ENCODE data around the gene PRPF38A.
A peak's percentile ranks its signal among the peaks of the same experiment; 100 is the strongest.
"Not testable (repeated sequence)": the region's sequence is repeated elsewhere in the genome, so short reads cannot be mapped to it uniquely, and the experiment has no call there.

Gene PRPF38A

GRCh38 chr1:52364235-52364839, 40.1 kb upstream of the PRPF38A start:
- no peak for TF ChIP-seq Cebpa-rat (IDR thresholded peaks at IDR 0.05)
- no peak overlapping the region for H3K27ac ChIP-seq

GRCh38 chr1:52365071-52365745, 39.2 kb upstream of the PRPF38A start:
- peaks cover 4% of the 10 kb centered on the region; the same call in 1 of the 2 replicates for H3K27me3 ChIP-seq
- H3K4me1 ChIP-seq: peaks cover 30% of the 10 kb centered on the region
- H3K4me2 ChIP-seq: peak overlapping the region; percentile 93
- TF ChIP-seq Cebpa-rat (IDR thresholded peaks at IDR 0.05): no peak
- H4K20me1 ChIP-seq: peaks cover 15% of the 10 kb centered on the region; the same call in 1 of the 2 replicates
- H3K9me3 ChIP-seq: no peaks in the 10 kb centered on the region
- H3K9ac ChIP-seq: peak overlapping the region; percentile 90
- H3K4me3 ChIP-seq: peak overlapping the region; percentile 91
- H3K36me3 ChIP-seq: peaks cover 43% of the 10 kb centered on the region
- H3K27ac ChIP-seq: peak overlapping the region; percentile 89

More at GRCh38 chr1:52364235-52364839, 40.1 kb upstream of the PRPF38A start:
- H3K4me3 ChIP-seq: peak overlapping the region; percentile 91; the same call in 1 of the 2 replicates
- H3K4me2 ChIP-seq: peak overlapping the region; percentile 93
- peaks cover 52% of the 10 kb centered on the region for H3K36me3 ChIP-seq
- H3K27me3 ChIP-seq: peaks cover 4% of the 10 kb centered on the region; the same call in 1 of the 2 replicates
- H3K4me1 ChIP-seq: peaks cover 30% of the 10 kb centered on the region
- H3K9ac ChIP-seq: no peak overlapping the region
- H3K9me3 ChIP-seq: no peaks in the 10 kb centered on the region
- peaks cover 15% of the 10 kb centered on the region; the same call in 1 of the 2 replicates for H4K20me1 ChIP-seq

- Histone ChIP-seq H3K9me3 (no peaks in the 10 kb centered on the region), H3K9ac (peak within 1 kb of the TSS; percentile 90), H3K27ac (peak within 1 kb of the TSS; percentile 89), H3K27me3 (peaks cover 4% of the 10 kb centered on the region; the same call in 1 of the 2 replicates), H3K4me3 (peak within 1 kb of the TSS; percentile 91), H3K36me3 (peaks cover 36% of the 10 kb centered on the region), H4K20me1 (peaks cover 15% of the 10 kb centered on the region; the same call in 1 of the 2 replicates), H3K4me1 (peaks cover 30% of the 10 kb centered on the region), H3K4me2 (peak within 1 kb of the TSS; percentile 93)
- no peak for TF ChIP-seq Cebpa-rat (IDR thresholded peaks at IDR 0.05)
These were observed 38.5 kb upstream of the PRPF38A start, which contains the start of gene CC2D1B for GRCh38 chr1:52365746-52366516. Gene CC2D1B, minus strand, starts transcription at chr1:52366205. Its CDS starts 1,585 bp downstream, at chr1:52364620.

GRCh38 chr1:52366517-52366827, 37.9 kb upstream of the PRPF38A start:
- Histone ChIP-seq H3K36me3 (peaks cover 35% of the 10 kb centered on the region), H3K27me3 (peaks cover 4% of the 10 kb centered on the region; the same call in 1 of the 2 replicates), H3K4me3 (peak overlapping the region; percentile 91), H3K4me2 (peak overlapping the region; percentile 21), H4K20me1 (peaks cover 15% of the 10 kb centered on the region; the same call in 1 of the 2 replicates), H3K9ac (no peak overlapping the region), H3K9me3 (no peaks in the 10 kb centered on the region), H3K27ac (peak overlapping the region; percentile 89; the same call in 1 of the 2 replicates), H3K4me1 (peaks cover 30% of the 10 kb centered on the region)
- no peak for TF ChIP-seq Cebpa-rat (IDR thresholded peaks at IDR 0.05)

- peaks cover 4% of the 10 kb centered on the region; the same call in 1 of the 2 replicates for H3K27me3 ChIP-seq
- no peak for TF ChIP-seq Cebpa-rat (IDR thresholded peaks at IDR 0.05)
- H3K4me2 ChIP-seq: no peak overlapping the region; the same call in 1 of the 2 replicates
- peaks cover 12% of the 10 kb centered on the region; the same call in 1 of the 2 replicates for H4K20me1 ChIP-seq
- H3K9me3 ChIP-seq: no peaks in the 10 kb centered on the region
- H3K27ac ChIP-seq: no peak overlapping the region
- no peak overlapping the region for H3K9ac ChIP-seq
- peaks cover 34% of the 10 kb centered on the region for H3K36me3 ChIP-seq
- H3K4me1 ChIP-seq: peaks cover 30% of the 10 kb centered on the region
- no peak overlapping the region for H3K4me3 ChIP-seq
These were observed 37.1 kb upstream of the PRPF38A start for GRCh38 chr1:52367272-52367671.

GRCh38 chr1:52368383-52369172, 35.8 kb upstream of the PRPF38A start:
- Histone ChIP-seq H3K9me3 (no peaks in the 10 kb centered on the region), H3K36me3 (peaks cover 34% of the 10 kb centered on the region), H4K20me1 (peaks cover 8% of the 10 kb centered on the region; the same call in 1 of the 2 replicates), H3K4me2 (peak overlapping the region; percentile 93), H3K27me3 (peaks cover 4% of the 10 kb centered on the region; the same call in 1 of the 2 replicates), H3K9ac (peak overlapping the region; percentile 67), H3K27ac (no peak overlapping the region), H3K4me3 (peak overlapping the region; percentile 65), H3K4me1 (peaks cover 30% of the 10 kb centered on the region)
- no peak for TF ChIP-seq Cebpa-rat (IDR thresholded peaks at IDR 0.05)

- peaks cover 21% of the 10 kb centered on the region for H3K4me1 ChIP-seq
- not testable (repeated sequence) for H3K27me3 ChIP-seq, H3K9ac ChIP-seq, H3K4me3 ChIP-seq, H3K9me3 ChIP-seq, H3K27ac ChIP-seq, H4K20me1 ChIP-seq, H3K4me2 ChIP-seq
- peaks cover 37% of the 10 kb centered on the region for H3K36me3 ChIP-seq
These were observed 34.6 kb upstream of the PRPF38A start for GRCh38 chr1:52369851-52370250.

GRCh38 chr1:52385376-52385775, 19.0 kb upstream of the PRPF38A start:
- H3K27ac ChIP-seq: no peak overlapping the region
- no peaks in the 10 kb centered on the region; the same call in 1 of the 2 replicates for H4K20me1 ChIP-seq
- H3K4me2 ChIP-seq: no peak overlapping the region
- H3K9me3 ChIP-seq: no peaks in the 10 kb centered on the region
- no peaks in the 10 kb centered on the region for H3K27me3 ChIP-seq
- no peak for TF ChIP-seq Cebpa-rat (IDR thresholded peaks at IDR 0.05)
- H3K9ac ChIP-seq: 0 out of 2 replicates have a peak overlapping the region, but pooled peaks have one; percentile 33
- no peak overlapping the region for H3K4me3 ChIP-seq
- no peaks in the 10 kb centered on the region for H3K4me1 ChIP-seq
- peaks cover 100% of the 10 kb centered on the region for H3K36me3 ChIP-seq

GRCh38 chr1:52386458-52386857, 17.9 kb upstream of the PRPF38A start:
- Histone ChIP-seq H3K9me3 (no peaks in the 10 kb centered on the region), H3K4me1 (no peaks in the 10 kb centered on the region), H3K4me2 (no peak overlapping the region), H3K9ac (0 out of 2 replicates have a peak overlapping the region, but pooled peaks have one; percentile 33), H4K20me1 (no peaks in the 10 kb centered on the region; the same call in 1 of the 2 replicates), H3K27me3 (no peaks in the 10 kb centered on the region), H3K4me3 (no peak overlapping the region), H3K27ac (no peak overlapping the region), H3K36me3 (peaks cover 100% of the 10 kb centered on the region)
- no peak for TF ChIP-seq Cebpa-rat (IDR thresholded peaks at IDR 0.05)
